HG02938 (cell line): ENCODE results near the gene FXYD4.
"Not testable (repeated sequence)": the region's sequence is repeated elsewhere in the genome, so short reads cannot be mapped to it uniquely, and the experiment has no call there.

Source experiments
- ATAC-seq: cut with Tn5 transposase; IDR thresholded peaks from one replicate; pipeline ENCODE4 v1.9.1; 2021; ENCODE audit warnings: mild to moderate bottlenecking, moderate library complexity; ENCODE audit not compliant: unreplicated experiment

FXYD4 gene

DNA sequence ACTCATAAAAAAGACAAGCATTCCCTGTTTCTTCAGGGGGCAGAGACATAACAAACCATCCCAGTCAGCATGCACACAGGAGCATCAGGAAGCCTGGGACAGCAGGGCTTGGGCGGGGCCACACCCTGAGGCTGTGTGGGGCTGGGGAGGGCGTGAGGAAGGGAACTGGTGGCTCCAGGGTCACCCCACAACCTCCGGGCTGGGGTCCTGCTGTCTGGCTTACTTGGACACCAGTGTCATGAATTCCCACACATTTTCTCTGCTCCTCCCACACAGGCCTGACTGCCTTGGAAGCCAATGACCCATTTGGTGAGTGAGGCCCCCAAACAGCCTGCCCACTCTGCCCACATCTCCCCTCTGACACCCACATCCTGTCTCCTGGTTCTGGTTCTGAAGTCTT is 2.8 kb downstream of the FXYD4 start:
- no peak for ATAC-seq

DNA sequence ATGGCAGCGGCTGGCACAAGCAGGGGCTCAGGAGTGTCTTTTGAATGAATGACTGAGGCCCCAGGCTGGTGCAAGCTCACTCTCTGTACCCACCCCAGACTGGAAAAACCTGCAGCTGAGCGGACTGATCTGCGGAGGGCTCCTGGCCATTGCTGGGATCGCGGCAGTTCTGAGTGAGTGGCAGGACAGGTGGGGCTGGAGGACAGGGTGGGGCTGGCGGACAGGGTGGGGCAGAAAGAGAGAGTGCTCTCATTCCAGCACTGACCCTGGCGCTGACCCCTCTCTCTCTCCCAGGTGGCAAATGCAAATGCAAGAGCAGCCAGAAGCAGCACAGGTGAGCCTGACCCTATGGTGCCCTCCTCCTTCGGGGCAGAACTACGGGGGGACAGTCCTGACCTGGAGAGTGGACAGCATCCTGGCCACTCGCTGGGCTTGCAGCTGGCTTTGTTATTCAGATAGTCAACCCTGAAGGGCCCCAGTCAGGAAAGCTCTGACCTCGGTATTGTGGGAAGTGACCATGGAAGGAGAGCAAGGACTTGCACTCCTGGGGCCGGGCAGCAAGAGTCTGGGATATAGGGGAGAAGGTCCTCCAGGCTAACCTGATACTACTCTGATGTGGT is 4.1 kb downstream of the FXYD4 start:
- ATAC-seq = no peak

DNA sequence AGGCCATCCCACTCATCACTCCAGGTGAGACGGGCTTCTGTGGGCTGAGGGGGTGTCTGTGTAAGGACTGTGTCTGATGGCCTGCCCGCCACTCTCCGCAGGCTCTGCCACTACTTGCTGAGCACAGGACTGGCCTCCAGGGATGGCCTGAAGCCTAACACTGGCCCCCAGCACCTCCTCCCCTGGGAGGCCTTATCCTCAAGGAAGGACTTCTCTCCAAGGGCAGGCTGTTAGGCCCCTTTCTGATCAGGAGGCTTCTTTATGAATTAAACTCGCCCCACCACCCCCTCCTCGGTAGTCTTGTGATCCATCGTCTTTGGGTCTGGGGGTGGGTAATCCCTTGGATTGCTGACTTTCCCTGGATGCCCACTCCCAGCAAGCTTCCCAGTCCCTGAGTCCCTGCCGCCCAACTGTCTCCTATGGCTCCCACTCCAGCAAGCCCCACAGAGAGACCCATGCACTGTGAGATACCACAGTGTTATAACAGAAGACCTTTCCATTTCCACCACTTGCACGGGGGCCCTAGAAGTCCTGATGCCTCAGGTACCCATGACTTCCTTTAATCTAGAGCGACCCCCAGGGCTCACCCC is 4.7 kb downstream of the FXYD4 start:
- no peak for ATAC-seq

DNA sequence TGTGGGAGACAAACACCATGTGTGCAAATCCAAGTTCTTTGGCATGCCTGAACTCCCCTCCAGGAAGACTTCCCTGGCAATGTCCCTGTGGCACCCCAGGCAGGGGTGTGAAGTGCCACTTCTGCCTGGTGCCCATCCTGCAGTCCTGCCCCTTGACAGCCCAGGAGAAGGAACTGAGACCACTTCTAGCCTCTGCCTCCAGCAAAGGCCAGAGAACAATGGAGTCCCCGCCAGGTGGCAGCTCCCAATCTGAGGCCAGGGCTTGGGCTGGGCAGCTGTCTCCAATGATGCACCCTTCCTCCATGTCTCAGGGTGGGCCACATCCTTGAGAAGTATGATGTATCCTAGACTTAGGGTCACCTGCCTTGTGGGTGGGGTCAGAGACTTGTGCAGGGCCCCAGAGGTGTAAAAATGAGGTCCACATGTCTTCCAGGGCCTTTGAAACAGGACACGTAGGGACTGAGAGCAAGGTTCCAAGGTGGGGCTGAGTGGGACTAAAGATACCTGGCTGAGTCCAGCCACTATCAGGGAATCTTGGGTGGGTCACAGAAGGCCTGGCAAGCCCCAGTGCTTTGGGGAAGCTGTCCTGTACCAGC is 5.5 kb downstream of the FXYD4 start:
- no peak for ATAC-seq

DNA sequence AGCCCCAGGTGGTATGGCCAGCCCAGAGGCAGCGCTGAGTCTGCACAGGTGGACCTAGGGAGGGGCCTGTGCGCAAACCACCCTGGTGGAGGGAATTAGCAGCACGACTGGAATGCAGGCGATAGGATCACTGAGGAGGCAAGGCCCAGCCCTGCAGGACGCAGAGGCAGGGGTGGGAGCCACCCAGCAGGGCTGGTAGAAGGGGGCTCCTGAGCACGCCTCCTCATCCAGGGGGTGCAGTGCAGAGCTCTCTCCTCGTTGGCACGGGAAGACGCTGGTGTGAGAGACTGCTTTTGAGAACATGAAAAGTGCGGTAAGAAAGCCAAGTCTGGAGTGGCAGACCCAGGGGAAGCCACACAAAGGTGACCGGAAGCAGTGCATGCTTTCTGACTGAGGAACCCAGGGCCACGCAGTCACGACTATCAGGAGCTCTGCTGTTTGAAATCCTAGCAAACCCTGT is 6.0 kb downstream of the FXYD4 start:
- no peak for ATAC-seq

- ATAC-seq = no peak
Measured at GRCh38 chr10:43380610-43381222, 9.3 kb downstream of the FXYD4 start.

GRCh38 chr10:43383204-43383971 is 12.0 kb downstream of the FXYD4 start:
- ATAC-seq = no peak

- no peak for ATAC-seq
Measured at GRCh38 chr10:43384252-43385221, 13.1 kb downstream of the FXYD4 start.

DNA sequence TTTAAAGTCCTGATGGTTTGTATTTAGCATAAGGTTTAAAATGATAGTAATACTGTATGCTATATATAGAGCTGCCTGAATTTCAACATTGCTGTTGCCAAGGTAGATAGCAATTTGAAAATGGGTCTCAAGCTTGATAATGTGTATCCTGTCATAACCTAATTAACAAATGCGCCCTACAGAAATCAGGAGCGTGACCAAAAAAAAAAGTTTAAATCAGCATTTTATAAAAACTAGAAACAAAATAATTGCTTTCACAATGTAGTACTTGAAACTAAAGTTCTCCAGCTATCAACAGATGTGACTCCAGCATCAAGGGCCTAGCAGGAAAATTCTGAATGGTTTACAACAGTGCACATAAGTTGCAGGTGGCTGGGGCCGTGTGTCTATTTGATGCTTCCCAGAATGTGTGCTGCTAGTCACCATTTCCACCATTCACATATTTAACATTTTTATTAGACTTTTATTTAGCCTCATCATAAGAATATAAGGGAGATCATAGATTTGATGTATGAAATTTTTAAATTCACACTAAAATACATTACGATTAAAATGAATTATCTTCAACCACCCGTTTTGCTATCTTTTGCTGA is 14.1 kb downstream of the FXYD4 start:
- no peak for ATAC-seq

DNA sequence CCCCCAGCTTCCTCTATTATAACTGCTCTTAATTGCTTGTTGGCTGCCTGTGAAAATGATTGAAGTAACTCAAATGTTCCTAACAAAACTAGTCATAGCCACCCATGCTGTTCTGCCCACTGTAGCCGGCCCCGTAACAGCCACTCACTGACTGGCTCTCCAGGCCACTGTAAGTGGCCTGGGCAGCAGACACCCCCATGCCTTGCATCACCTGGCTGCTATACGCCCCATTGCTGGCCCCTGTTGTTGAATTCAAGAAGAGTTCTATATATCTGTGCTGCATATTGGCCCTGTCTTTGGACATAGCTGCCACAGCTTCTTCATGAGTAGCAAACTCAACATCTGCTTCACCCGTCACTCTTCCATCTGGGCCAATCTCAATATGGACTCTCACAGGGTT is 15.1 kb downstream of the FXYD4 start:
- no peak for ATAC-seq

- ATAC-seq = no peak
Measured at GRCh38 chr10:43386981-43387677, 15.7 kb downstream of the FXYD4 start.

GRCh38 chr10:43387678-43388032 is 16.2 kb downstream of the FXYD4 start:
- no peak for ATAC-seq

GRCh38 chr10:43389867-43390266 is 18.4 kb downstream of the FXYD4 start:
- no peak for ATAC-seq

DNA sequence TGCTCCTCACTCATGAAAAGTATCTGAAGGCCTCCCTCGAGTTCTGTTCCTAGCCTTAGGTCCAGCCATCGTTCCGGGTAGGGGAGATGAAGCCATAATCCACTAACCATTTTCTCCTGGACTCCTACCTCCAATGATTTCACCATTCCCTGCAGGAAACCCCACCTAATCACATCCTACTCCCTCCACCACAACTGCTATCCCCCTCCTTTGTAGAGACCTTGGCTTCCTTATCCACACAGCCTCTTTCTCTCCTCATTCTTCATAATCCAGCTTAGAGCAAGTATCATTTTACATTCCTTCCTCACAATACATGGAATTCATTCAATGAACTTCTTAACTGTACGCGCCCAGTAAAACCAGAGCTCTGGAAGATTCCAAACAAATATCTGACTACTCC is 18.9 kb downstream of the FXYD4 start:
- ATAC-seq = no peak

GRCh38 chr10:43390759-43391158 is 19.3 kb downstream of the FXYD4 start:
- ATAC-seq = no peak

- no peak for ATAC-seq
Measured at GRCh38 chr10:43391496-43391895, 20.1 kb downstream of the FXYD4 start.

DNA sequence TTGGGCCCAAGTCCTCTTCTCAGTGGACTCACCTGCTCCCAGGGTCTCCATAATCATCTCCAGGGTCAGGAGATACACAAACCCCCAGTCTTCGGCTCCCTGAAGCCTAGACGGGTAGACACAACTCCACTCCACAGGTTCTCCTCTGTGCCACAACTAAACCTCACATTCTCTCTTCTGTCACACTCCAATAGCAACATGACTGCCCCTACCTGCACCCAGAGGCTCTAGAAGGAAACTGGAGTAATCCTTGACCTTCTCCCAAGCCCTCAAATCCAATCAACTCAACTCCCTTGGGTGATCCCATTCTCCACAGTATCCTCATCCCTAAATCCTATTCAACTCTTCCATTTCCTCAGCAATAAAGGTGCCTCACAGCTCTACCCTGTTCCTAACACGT is 21.3 kb downstream of the FXYD4 start:
- ATAC-seq = no peak

DNA sequence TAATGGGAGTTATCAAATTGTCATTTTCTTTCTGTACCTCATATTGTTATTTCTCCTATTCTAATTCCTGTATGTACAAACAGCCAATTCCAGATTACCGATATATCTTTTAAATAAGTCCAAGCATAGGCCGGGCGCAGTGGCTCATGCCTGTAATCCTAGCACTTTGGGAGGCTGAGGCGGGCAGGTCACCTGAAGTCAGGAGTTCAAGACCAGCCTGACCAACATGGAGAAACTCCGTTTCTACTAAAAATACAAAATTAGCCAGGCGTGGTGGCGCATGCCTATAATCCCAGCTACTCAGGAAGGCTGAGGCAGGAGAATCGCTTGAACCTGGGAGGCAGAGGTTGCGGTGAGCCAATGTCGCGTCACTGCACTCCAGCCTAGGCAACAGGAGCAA is 21.8 kb downstream of the FXYD4 start:
- ATAC-seq = not testable (repeated sequence)

GRCh38 chr10:43393606-43394360 is 22.3 kb downstream of the FXYD4 start:
- no peak for ATAC-seq
